ENCODE results near the gene CNTNAP2. TPM values are rescaled to one million over a fixed set of nuclear protein-coding genes. Genes with fewer than 3 reads are reported as not detected.

Gene CNTNAP2
- total and polyA plus RNA-seq, 2 of the 4 experiments (the other 2 are of a cell fraction): not detected

DNA sequence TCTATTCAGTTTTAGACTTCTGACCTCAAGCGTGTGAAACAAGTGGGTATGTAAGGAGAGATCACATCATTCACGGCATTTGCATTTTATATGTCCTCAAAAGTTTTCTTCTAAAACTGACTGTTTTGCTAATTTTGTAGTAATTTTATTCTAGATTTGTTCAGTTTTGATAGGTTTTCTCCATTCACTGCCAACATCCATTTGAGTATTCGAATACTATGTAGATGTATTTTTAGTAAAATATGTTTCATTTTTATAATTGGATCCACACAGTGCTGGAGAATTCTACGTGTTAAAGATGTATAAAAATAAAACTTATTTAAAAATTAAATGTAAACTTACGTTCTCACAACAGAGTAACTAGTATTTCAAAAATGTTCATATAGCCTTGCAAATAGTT is 503.0 kb downstream of the CNTNAP2 start:
- BruUV-seq (replicated peaks): no TSS peak
- ATAC-seq (ENCODE audit: low read depth) (no peak), DNase-seq (no peak)
- Histone ChIP-seq H3K18ac (ENCODE audit: low read depth, low read length) (no peak overlapping the region), H3K4me3 (ENCODE audit: insufficient read depth, low read depth, low read length) (no peak overlapping the region), H4K5ac (ENCODE audit: low read depth, low read length) (no peak overlapping the region), H3K79me1 (ENCODE audit: low read depth in 1 of 2, low read length in 2 of 2) (no peaks in the 10 kb centered on the region), H3K9me1 (ENCODE audit: insufficient read depth, low read length) (no peaks in the 10 kb centered on the region), H2BK120ac (ENCODE audit: low read depth, low read length) (no peak overlapping the region), H3K4ac (ENCODE audit: low read depth, low read length) (no peak overlapping the region), H2BK20ac (ENCODE audit: low read depth, low read length) (no peak overlapping the region), H3K4me1 (ENCODE audit: control insufficient read depth, insufficient read depth, low read length) (no peaks in the 10 kb centered on the region), H3K9ac (ENCODE audit: low read depth, low read length) (no peak overlapping the region), H2AK5ac (ENCODE audit: low read depth, low read length) (no peak overlapping the region), H3K4me2 (ENCODE audit: low read depth, low read length) (no peak overlapping the region), H3K56ac (ENCODE audit: extremely low read depth, insufficient read depth, low read length) (no peak overlapping the region), H4K8ac (ENCODE audit: low read depth in 2 of 2, low read length in 2 of 2) (no peak overlapping the region), H3K36me3 (ENCODE audit: control insufficient read depth, insufficient read depth, low read length) (no peaks in the 10 kb centered on the region), H2AFZ (replicated peaks; ENCODE audit: low read length, poor library complexity) (no peak overlapping the region), H3K9me3 (ENCODE audit: control insufficient read depth, insufficient read depth, low read length) (peaks cover 3% of the 10 kb centered on the region; the same call in 1 of the 2 replicates), H4K91ac (ENCODE audit: insufficient read depth, low read depth, low read length) (no peak overlapping the region), H4K20me1 (ENCODE audit: insufficient read depth, low read length) (no peaks in the 10 kb centered on the region), H3K14ac (replicated peaks; ENCODE audit: low read depth, low read length) (no peak overlapping the region), H2AK9ac (replicated peaks; ENCODE audit: low read depth, low read length, poor library complexity) (no peak overlapping the region), H2BK15ac (ENCODE audit: low read depth, low read length) (no peak overlapping the region), H3K27ac (ENCODE audit: insufficient read depth, low read length) (no peak overlapping the region), H2BK5ac (ENCODE audit: low read depth, low read length, poor library complexity, severe bottlenecking) (no peak overlapping the region), H3K27me3 (ENCODE audit: control insufficient read depth, insufficient read depth, low read length) (no peaks in the 10 kb centered on the region), H3K23ac (ENCODE audit: low read depth, low read length) (no peak overlapping the region)
- in situ Hi-C loops (cut with MboI; ENCODE audit: low sequenced_read_pairs) (no loop called here), dilution Hi-C loops (cut with HindIII; ENCODE audit: low sequenced_read_pairs, unreplicated experiment) (no loop called here), intact Hi-C loops (cut with micrococcal nuclease) (no loop called here)
- ChIA-PET POLR2A (ENCODE audit: unreplicated experiment) (no interaction called here), CTCF (no interaction called here)
- WGBS, 2 experiments (ENCODE audit: extremely low coverage in 2 of 2, insufficient read length in 1 of 2): no CpG with 5 or more reads among the region's 5 CpGs
- TF ChIP-seq RCOR1 (IDR thresholded peaks at IDR 0.05; ENCODE audit: insufficient replicate concordance, low read length) (no peak), FOS (IDR thresholded peaks at IDR 0.05; ENCODE audit: low read depth, low read length) (no peak), MAFK (IDR thresholded peaks at IDR 0.05; ENCODE audit: low read depth, low read length) (no peak), CHD1 (IDR thresholded peaks at IDR 0.05; ENCODE audit: low read depth, low read length) (no peak), CTCF (conservative IDR thresholded peaks at IDR 0.05; ENCODE audit: low read depth, low read length) (no peak), SMC3 (IDR thresholded peaks at IDR 0.05; ENCODE audit: low read depth, low read length) (no peak), MAZ (IDR thresholded peaks at IDR 0.05; ENCODE audit: borderline replicate concordance, low read depth, low read length) (no peak), RFX5 (IDR thresholded peaks at IDR 0.05; ENCODE audit: low read depth, low read length) (no peak), ELK1 (IDR thresholded peaks at IDR 0.05; ENCODE audit: borderline replicate concordance, low read depth, low read length) (no peak), RAD21 (IDR thresholded peaks at IDR 0.05; ENCODE audit: low read length) (no peak), POLR2A (IDR thresholded peaks at IDR 0.05; ENCODE audit: low read depth, low read length) (no peak), MXI1 (IDR thresholded peaks at IDR 0.05; ENCODE audit: borderline replicate concordance, low read depth, low read length) (no peak), NFE2L2 (IDR thresholded peaks at IDR 0.05; ENCODE audit: low read depth, low read length) (no peak), CEBPB (IDR thresholded peaks at IDR 0.05; ENCODE audit: low read depth, low read length) (no peak)
- TF ChIP-seq, protein P1, sequence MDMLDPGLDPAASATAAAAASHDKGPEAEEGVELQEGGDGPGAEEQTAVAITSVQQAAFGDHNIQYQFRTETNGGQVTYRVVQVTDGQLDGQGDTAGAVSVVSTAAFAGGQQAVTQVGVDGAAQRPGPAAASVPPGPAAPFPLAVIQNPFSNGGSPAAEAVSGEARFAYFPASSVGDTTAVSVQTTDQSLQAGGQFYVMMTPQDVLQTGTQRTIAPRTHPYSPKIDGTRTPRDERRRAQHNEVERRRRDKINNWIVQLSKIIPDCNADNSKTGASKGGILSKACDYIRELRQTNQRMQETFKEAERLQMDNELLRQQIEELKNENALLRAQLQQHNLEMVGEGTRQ (IDR thresholded peaks at IDR 0.05; ENCODE audit: low read depth, low read length): no peak
